ENCODE measurements around the gene UTS2R. TPM values are rescaled to one million over a fixed set of nuclear protein-coding genes. Genes with fewer than 3 reads are reported as not detected.

Gene UTS2R
- polyA plus RNA-seq, 1 of the 3 experiments (the other 2 are of a cell fraction): not detected

GRCh38 chr17:82400830-82401229, 29.3 kb downstream of the UTS2R start:
- Histone ChIP-seq H4K20me1 (ENCODE audit: insufficient read depth) (no peaks in the 10 kb centered on the region), H3K4me3 (ENCODE audit: low read depth in 2 of 2, low read length in 1 of 2) (no peak overlapping the region), H3K36me3 (replicated peaks in 1 of 2; ENCODE audit: control insufficient read depth in 1 of 2, insufficient read depth in 2 of 2, low read length in 1 of 2) (peaks cover 2 to 5% of the 10 kb centered on the region in 2 experiments), H3K4me2 (no peak overlapping the region), H3K9ac (no peak overlapping the region), H2AFZ (ENCODE audit: low read depth) (no peak overlapping the region), H3K27ac (ENCODE audit: low read depth in 2 of 2, low read length in 1 of 2) (no peak overlapping the region), H3K9me2 (no peaks in the 10 kb centered on the region), H3K4me1 (ENCODE audit: control insufficient read depth in 1 of 2, insufficient read depth in 2 of 2, low read depth in 1 of 2, low read length in 1 of 2) (peaks cover 9 to 35% of the 10 kb centered on the region in 2 experiments; a peak in 3 of 4 replicates), H3K9me3 (no peaks in the 10 kb centered on the region), H3K79me2 (ENCODE audit: insufficient read depth) (no peaks in the 10 kb centered on the region), H3K27me3 (ENCODE audit: insufficient read depth) (no peaks in the 10 kb centered on the region), H3F3A (replicated peaks; ENCODE audit: insufficient read depth) (peaks cover 11% of the 10 kb centered on the region)
- no peak for DNase-seq
- WGBS (ENCODE audit: low lambda C conversion rate): 97% methylated on average over 19 of the region's 19 CpGs
- ChIA-PET POLR2A (no interaction called here), CTCF (interaction anchor here (0.9 to 5.5 kb wide), 6 partner anchors 9 to 100 kb away, joined by 3 to 45 read pairs (median 14); no protein-coding TSS in a partner anchor)
- TF ChIP-seq GABPA (IDR thresholded peaks at IDR 0.05; ENCODE audit: low read depth) (no peak), MAX (IDR thresholded peaks at IDR 0.05; ENCODE audit: low read depth) (no peak), IRF3 (IDR thresholded peaks at IDR 0.05; ENCODE audit: low read depth, low read length) (no peak), JUND (IDR thresholded peaks at IDR 0.05) (no peak), SIN3A (IDR thresholded peaks at IDR 0.05; ENCODE audit: borderline replicate concordance, low read depth, low read length) (no peak), NFIC (IDR thresholded peaks at IDR 0.05; ENCODE audit: borderline replicate concordance) (no peak), TCF12 (IDR thresholded peaks at IDR 0.05) (no peak), POLR2AphosphoS5 (IDR thresholded peaks at IDR 0.05; ENCODE audit: low read depth, low read length) (no peak), SMC3 (IDR thresholded peaks at IDR 0.05; ENCODE audit: low read depth, low read length) (no peak), CHD2 (IDR thresholded peaks at IDR 0.05; ENCODE audit: low read length, partially characterized antibody) (no peak), RFX5 (IDR thresholded peaks at IDR 0.05; ENCODE audit: low read length) (no peak), GATA2 (CRISPR knock-in tag; IDR thresholded peaks at IDR 0.05) (no peak), FOXM1 (IDR thresholded peaks at IDR 0.05; ENCODE audit: low read depth) (no peak), RXRA (IDR thresholded peaks at IDR 0.05; ENCODE audit: borderline replicate concordance, low read depth) (no peak), TAF1 (IDR thresholded peaks at IDR 0.05; ENCODE audit: borderline replicate concordance, low read depth, low read length) (no peak), USF1 (IDR thresholded peaks at IDR 0.05; ENCODE audit: borderline replicate concordance, low read depth) (no peak), RCOR1 (IDR thresholded peaks at IDR 0.05; ENCODE audit: low read length) (no peak), NRF1 (IDR thresholded peaks at IDR 0.05; ENCODE audit: low read depth, low read length) (no peak)

- Histone ChIP-seq H3K9ac (no peak overlapping the region), H3K9me3 (no peaks in the 10 kb centered on the region), H4K20me1 (ENCODE audit: insufficient read depth) (no peaks in the 10 kb centered on the region), H3K79me2 (ENCODE audit: insufficient read depth) (no peaks in the 10 kb centered on the region), H3K27me3 (ENCODE audit: insufficient read depth) (no peaks in the 10 kb centered on the region), H3K4me1 (ENCODE audit: control insufficient read depth in 1 of 2, insufficient read depth in 2 of 2, low read depth in 1 of 2, low read length in 1 of 2) (peaks cover 9 to 23% of the 10 kb centered on the region in 2 experiments; a peak in 3 of 4 replicates), H3F3A (replicated peaks; ENCODE audit: insufficient read depth) (peaks cover 7% of the 10 kb centered on the region), H3K9me2 (no peaks in the 10 kb centered on the region), H3K4me2 (no peak overlapping the region), H3K36me3 (replicated peaks in 1 of 2; ENCODE audit: control insufficient read depth in 1 of 2, insufficient read depth in 2 of 2, low read length in 1 of 2) (peaks cover 2 to 5% of the 10 kb centered on the region in 2 experiments), H2AFZ (ENCODE audit: low read depth) (no peak overlapping the region), H3K4me3 (ENCODE audit: low read depth in 2 of 2, low read length in 1 of 2) (no peak overlapping the region), H3K27ac (ENCODE audit: low read depth in 2 of 2, low read length in 1 of 2) (no peak overlapping the region)
- WGBS (ENCODE audit: low lambda C conversion rate): 95% methylated on average over 7 of the region's 7 CpGs
- ChIA-PET CTCF (interaction anchor here (0.8 to 5.5 kb wide), 5 partner anchors 9 to 52 kb away, joined by 3 to 45 read pairs (median 4); partner anchors contain the start of gene TEX19), POLR2A (no interaction called here)
- DNase-seq: no peak
- TF ChIP-seq GABPA (IDR thresholded peaks at IDR 0.05; ENCODE audit: low read depth) (no peak), PBX3 (IDR thresholded peaks at IDR 0.05) (no peak), NFIC (IDR thresholded peaks at IDR 0.05; ENCODE audit: borderline replicate concordance) (no peak), GATA2 (CRISPR knock-in tag; IDR thresholded peaks at IDR 0.05) (no peak), POLR2AphosphoS5 (IDR thresholded peaks at IDR 0.05; ENCODE audit: low read depth, low read length) (no peak), ZBTB33 (IDR thresholded peaks at IDR 0.05; ENCODE audit: borderline replicate concordance, low read depth) (no peak), CTCF (IDR thresholded peaks at IDR 0.05) (no peak), EP300 (IDR thresholded peaks at IDR 0.05; ENCODE audit: borderline replicate concordance in 1 of 2, low read depth in 1 of 2, low read length in 1 of 2) (no peak), RAD21 (IDR thresholded peaks at IDR 0.05; ENCODE audit: low read length) (no peak), TCF12 (IDR thresholded peaks at IDR 0.05) (no peak)
These were observed 31.3 kb downstream of the UTS2R start for GRCh38 chr17:82402865-82403264.
